ENCODE data around the gene FRY.
"Not testable (repeated sequence)": the region's sequence is repeated elsewhere in the genome, so short reads cannot be mapped to it uniquely, and the experiment has no call there.

The FRY gene

DNA sequence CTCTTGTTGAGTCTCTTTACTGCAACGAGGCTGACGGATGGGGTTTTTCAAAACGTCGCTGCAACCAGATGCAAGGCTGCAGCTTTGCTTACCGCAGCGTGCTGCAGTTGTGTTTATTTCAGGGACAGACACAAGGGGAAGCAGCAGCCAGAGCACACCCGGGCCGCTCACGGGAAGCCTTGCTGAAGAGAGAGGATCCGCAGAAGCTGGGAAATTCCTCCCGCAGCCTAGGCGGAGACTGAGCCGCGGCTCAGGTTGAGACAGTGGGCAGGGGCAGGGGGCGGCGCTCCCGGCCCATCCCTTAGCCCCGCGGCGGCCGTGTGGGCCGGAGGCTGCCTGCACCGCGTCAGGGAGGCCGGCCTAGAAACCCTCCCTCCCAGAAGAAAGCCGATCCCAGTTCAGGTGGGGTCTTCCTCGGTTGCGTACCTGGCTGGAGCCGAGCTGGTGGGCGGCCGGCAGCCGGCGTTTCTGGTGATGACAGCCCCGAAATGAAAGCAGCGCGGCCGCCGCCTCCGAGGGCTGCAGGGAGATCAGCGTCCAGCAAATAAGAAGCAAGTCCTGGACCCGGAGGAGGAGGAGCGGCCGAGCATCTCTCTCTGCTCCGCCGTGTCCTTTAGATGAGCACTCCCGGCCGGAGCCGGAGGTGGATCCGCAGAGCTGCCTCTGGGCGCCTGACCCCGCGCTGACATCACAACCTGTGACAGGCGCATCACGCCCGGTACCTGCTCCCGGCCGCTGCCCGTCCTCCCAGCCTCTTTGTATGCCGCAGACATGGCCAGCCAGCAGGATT lies at the start of gene FRY:
Gene FRY (plus strand): TSS at position 750 of the 790 bp plus-strand sequence. CDS start 22 bp downstream, at position 772.
- peak; percentile 15 for DNase-seq

DNA sequence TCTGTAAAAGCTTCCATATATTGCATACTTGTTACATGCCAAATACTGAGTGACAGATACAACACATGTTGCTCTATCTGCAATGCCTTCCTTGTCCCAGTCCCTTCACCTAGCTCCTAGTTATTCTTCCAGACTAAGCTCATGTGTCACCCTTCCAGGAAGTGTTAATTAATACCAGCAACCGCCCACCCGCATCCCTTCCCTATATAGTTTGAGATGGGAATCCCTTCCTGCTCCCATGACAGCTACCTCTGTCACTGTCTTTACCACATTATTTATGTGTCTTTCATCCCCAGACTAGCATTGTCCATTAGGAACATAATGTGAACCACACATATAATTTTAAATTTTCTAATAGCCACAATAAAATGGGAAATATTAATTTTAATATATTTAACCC lies 49.5 kb upstream of the FRY start:
- no peak for DNase-seq

DNA sequence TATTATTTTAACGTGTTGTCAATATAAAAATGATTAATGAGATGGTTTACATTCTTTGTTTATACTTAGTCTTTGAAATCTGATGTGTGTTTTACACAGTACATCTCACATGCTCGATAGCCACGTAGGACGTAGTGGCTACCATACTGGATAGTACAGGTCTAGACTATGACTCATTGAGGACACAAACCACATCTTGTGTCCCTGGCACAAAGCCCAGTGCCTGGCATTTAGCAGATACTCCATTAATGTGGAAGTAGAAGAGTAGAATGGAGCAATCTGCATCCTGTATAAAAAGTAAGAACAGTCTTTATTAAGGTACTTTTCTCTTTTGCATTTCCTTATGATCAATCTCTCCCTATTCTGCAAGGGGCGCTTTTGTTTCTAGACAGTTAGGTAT lies 49.0 kb upstream of the FRY start:
- DNase-seq, result peak; percentile 40

- DNase-seq, result not testable (repeated sequence)
Observed at GRCh38 chr13:31983696-31984095, 47.9 kb upstream of the FRY start.

DNA sequence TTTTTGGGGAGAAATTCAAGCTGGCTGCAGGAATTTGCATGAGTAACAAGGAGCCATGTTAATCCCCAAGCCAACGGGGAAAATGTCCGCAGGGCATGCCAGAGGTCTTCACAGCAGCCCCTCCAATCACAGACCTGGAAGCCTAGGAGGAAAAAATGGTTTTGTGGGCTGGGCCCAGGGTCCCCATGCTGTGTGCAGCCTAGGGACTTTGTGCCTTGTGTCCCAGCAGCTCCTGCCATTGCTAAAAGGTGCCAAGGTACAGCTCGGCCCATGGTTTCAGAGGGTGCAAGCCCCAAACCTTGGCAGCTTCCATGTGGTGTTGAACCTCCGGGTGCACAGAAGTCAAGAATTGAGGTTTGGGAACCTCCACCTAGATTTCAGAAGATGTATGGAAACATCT lies 47.2 kb upstream of the FRY start:
- DNase-seq, result not testable (repeated sequence)

- no peak for DNase-seq
Observed at GRCh38 chr13:31986676-31987470, 44.7 kb upstream of the FRY start.

- no peak for DNase-seq
Observed at GRCh38 chr13:31987535-31988170, 43.9 kb upstream of the FRY start.

DNA sequence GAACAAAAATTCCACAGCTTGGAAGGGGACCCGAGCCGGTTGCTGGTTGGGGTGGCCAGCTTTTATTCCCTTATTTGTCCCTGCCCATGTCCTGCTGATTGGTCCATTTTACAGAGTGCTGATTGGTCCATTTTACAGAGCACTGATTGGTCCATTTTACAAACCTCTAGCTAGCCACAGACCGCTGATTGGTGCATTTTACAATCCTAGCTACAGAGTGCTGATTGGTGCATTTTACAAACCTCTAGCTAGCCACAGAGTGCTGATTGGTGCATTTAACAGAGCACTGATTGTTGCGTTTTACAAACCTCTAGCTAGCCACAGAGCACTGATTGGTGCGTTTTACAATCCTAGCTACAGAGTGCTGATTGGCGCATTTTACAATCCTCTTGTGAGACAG lies 37.2 kb upstream of the FRY start:
- not testable (repeated sequence) for DNase-seq

- DNase-seq, result no peak
Observed at GRCh38 chr13:31996601-31997000, 35.0 kb upstream of the FRY start.

DNA sequence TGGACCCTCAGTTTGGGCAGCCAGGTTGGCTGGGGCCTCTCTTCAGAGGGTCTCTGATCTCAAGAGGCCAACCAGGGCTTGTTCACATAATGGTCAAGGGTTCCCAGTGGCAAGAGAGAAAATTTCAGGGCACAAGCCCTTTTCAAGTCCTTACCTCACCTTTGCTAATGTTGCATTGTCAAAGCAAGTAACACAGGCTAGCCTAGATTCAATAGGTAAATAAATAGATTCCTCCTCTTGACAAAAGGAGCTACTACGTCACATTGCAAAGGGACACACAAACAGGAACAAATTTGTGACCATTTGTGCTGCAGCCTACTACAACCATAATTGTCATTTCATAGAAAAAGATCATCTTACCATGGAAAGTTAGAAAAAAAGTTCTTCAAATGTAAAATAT lies 33.9 kb upstream of the FRY start:
- peak; percentile 29 for DNase-seq

GRCh38 chr13:31998131-31998530 lies 33.4 kb upstream of the FRY start:
- peak; percentile 49 for DNase-seq

DNA sequence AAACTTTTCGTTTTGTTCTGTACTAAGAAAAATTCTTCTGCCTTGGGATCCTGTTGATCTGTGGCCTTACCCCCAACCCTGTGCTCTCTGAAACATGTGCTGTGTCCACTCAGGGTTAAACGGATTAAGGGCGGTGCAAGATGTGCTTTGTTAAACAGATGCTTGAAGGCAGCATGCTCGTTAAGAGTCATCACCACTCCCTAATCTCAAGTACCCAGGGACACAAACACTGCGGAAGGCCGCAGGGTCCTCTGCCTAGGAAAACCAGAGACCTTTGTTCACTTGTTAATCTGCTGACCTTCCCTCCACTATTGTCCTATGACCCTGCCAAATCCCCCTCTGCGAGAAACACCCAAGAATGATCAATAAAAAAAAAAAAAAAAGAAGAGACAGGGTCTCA lies 30.8 kb upstream of the FRY start:
- DNase-seq, result not testable (repeated sequence)

DNA sequence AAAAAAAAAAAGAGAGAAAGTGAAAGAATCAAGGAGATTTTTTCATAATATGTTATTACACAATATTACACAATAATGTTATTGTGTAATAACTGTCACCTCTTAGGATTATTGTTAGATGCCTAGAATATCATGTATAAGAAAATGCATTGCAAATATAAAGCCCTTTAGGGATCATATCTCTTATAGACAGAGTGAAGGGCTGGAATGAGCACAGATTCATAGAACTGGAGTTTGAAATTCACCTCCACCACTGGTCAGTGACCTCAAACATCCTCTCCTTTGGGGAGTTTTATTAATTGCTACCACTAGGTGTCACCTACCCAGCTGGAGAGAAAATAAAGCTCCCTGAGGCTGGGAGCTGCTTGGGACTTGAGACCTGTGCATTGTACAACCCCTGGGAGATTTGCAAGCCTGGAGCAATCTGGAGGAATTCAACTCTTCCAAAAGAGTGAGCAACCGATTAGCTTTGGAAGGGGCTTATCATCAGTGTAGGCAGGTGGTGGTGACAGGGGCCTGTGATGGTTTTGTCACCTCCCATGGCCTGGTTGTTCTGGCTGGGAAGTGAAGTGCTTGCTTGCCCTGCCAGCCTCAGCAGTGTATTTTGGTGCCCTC lies 30.3 kb upstream of the FRY start:
- no peak for DNase-seq

DNA sequence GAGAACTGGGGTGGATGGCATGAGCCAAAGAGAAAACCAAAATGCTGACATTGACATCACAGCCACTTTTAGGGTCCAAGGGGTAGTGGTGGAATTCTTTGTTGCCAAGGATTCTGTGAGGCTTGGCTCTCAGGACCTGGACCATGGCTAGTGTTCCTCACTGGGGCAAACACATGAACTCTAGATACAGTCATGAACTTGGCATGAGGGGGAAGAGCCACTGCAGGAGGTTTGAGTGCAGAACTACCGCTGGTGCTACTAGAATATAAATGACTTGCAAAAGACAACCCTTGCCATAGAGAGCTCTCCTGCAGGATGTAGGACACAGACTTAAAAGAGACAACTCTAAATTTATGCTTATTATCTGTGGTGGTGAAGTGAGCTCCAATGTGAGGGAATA lies 29.8 kb upstream of the FRY start:
- no peak for DNase-seq

- no peak for DNase-seq
Observed at GRCh38 chr13:32002873-32003272, 28.7 kb upstream of the FRY start.

DNA sequence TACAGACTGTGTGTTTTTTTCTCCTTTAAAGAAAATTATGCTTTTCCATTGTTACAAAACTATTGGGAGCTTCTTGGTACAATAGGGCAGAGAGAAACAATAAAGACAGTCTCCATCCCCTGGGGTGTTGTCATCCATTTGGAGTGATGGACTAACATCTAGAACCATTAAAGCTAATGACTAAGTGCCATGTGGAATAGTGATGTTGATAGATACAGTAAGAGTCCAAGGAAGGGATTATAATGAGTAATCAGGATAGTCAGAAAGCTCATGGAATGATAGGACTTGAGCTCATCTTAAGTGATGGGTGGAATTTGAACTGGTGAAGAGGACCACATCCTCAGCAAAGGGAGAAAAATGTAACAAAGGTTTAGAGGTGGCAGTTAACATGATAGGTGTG lies 24.1 kb upstream of the FRY start:
- DNase-seq, result no peak

GRCh38 chr13:32008518-32009175 lies 22.9 kb upstream of the FRY start:
- no peak for DNase-seq

- DNase-seq, result no peak
Observed at GRCh38 chr13:32009362-32009761, 22.2 kb upstream of the FRY start.

- no peak for DNase-seq
Observed at GRCh38 chr13:32010136-32010535, 21.4 kb upstream of the FRY start.

DNA sequence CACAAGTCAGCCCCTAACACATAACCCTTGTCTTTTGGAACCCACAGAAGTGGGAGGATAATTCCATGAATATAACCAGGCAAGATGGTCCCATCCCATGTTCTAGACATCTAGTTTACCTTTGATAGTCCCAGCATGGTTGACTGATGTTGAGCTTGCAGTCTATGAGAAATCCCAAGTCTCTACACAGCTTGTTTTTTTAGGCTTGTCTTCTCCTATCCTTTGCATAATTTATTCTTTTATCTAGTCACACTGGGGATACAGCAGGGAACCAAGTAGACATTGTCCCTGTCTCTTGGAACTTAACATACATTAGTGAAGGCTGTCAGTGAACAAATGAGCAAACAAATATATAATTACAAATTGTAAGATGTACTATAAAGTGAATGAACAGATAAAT lies 19.6 kb upstream of the FRY start:
- no peak for DNase-seq

DNA sequence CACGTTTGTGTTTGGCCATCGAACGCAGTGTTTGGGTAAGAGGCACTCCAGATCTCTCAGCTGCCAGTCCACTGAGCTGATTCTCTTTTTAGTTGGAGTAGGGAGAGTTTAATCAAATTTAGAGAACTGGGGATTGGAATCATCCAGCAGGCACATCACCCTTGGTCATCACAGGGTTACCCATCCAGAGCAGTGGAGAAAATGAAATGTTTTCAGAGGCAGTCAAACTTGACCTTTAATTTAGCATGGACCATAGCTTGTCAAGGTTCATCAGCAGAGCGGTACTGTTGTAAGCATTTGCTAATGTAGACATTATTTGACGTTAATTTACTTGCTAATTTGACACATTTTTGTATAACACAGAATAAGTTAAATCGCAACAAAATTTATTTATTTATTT lies 18.4 kb upstream of the FRY start:
- DNase-seq, result no peak

- DNase-seq, result no peak
Observed at GRCh38 chr13:32016119-32016518, 15.5 kb upstream of the FRY start.

- no peak for DNase-seq
Observed at GRCh38 chr13:32016631-32017030, 14.9 kb upstream of the FRY start.
